Left kidney (tissue), 2 donors: Measurements from ENCODE around the gene RPS6KA2. TPM values are rescaled to one million over a fixed set of nuclear protein-coding genes. Genes with fewer than 3 reads are reported as not detected.
"Not testable (repeated sequence)": the region's sequence is repeated elsewhere in the genome, so short reads cannot be mapped to it uniquely, and the experiment has no call there.

ENCODE experiments used
- DNase-seq: peaks from one replicate; pipeline ENCODE4 v3.0.0-alpha.2; 2013
- polyA plus RNA-seq: library from polyadenylated mRNA; unstranded; fragments of 120-200 nt; gene quantifications from one replicate; pipeline ENCODE4 v1.2.1, GENCODE V29; 2013; ENCODE audit not compliant: insufficient read length

Gene RPS6KA2
- polyA plus RNA-seq, 1 donor: 29.2 TPM

- DNase-seq: no peak
Observed at GRCh38 chr6:166370489-166370888, 256.6 kb downstream of the RPS6KA2 start.

- no peak for DNase-seq
Observed at GRCh38 chr6:166369782-166370181, 257.3 kb downstream of the RPS6KA2 start.

- no peak for DNase-seq
Observed at GRCh38 chr6:166366921-166367320, 260.1 kb downstream of the RPS6KA2 start.

GRCh38 chr6:166365806-166366205 is 261.2 kb downstream of the RPS6KA2 start:
- no peak for DNase-seq

- no peak for DNase-seq
Observed at GRCh38 chr6:166365221-166365620, 261.8 kb downstream of the RPS6KA2 start.

GRCh38 chr6:166364456-166364855 is 262.6 kb downstream of the RPS6KA2 start:
- no peak for DNase-seq

GRCh38 chr6:166362427-166362826 is 264.6 kb downstream of the RPS6KA2 start:
- DNase-seq: not testable (repeated sequence)

- no peak for DNase-seq
Observed at GRCh38 chr6:166361077-166361429, 266.0 kb downstream of the RPS6KA2 start.

- no peak for DNase-seq
Observed at GRCh38 chr6:166360243-166361076, 266.6 kb downstream of the RPS6KA2 start.

Other genes starting within 250 kb of the RPS6KA2 start
- gene MPC1, start 244.3 kb downstream of the RPS6KA2 start, polyA plus RNA-seq: 77.9 TPM
- gene RAMACL, start 40.6 kb downstream of the RPS6KA2 start, polyA plus RNA-seq: 0.40 TPM